ENCODE measurements around the gene SP140. TPM values are rescaled to one million over a fixed set of nuclear protein-coding genes. Genes with fewer than 3 reads are reported as not detected.

Gene SP140
- total and polyA plus RNA-seq, 9 of the 15 experiments (the other 6 are each of a cell fraction or from before 2014, with no cell fraction given), result 0.04 to 1.1 (median 0.57) TPM; not detected in 1

GRCh38 chr2:230312638-230313037 is 87.1 kb downstream of the SP140 start (continued):
- TF ChIP-seq MLX (CRISPR knock-in tag; conservative IDR thresholded peaks at IDR 0.05), result no peak
- no peak for TF ChIP-seq ZNF146 (CRISPR knock-in tag; IDR thresholded peaks at IDR 0.05; ENCODE audit: unreplicated experiment)
- TF ChIP-seq ZNF282 (CRISPR knock-in tag; IDR thresholded peaks at IDR 0.05), result no peak
- TF ChIP-seq PML (IDR thresholded peaks at IDR 0.05; ENCODE audit: low read length), result no peak
- TF ChIP-seq CBX8 (IDR thresholded peaks at IDR 0.05; ENCODE audit: borderline replicate concordance, extremely low read depth, low read depth, low read length, poor library complexity, severe bottlenecking), result no peak
- TF ChIP-seq ZBTB17 (CRISPR knock-in tag; IDR thresholded peaks at IDR 0.05), result no peak
- no peak for TF ChIP-seq CTCF (IDR thresholded peaks at IDR 0.05 in 2 of 3, conservative IDR thresholded peaks at IDR 0.05 in 1 of 3; ENCODE audit: insufficient read depth in 2 of 3, low read depth in 1 of 3, low read length in 3 of 3)
- no peak for TF ChIP-seq ZFP30 (CRISPR knock-in tag; IDR thresholded peaks at IDR 0.05; ENCODE audit: borderline replicate concordance)

GRCh38 chr2:230317366-230317765 is 91.8 kb downstream of the SP140 start:
- H3K4me2 ChIP-seq (ENCODE audit: insufficient read depth, low read length), result no peak overlapping the region
- H3K27me3 ChIP-seq (ENCODE audit: control insufficient read depth in 2 of 2, insufficient read depth in 2 of 2, low read length in 2 of 2), result no peaks in the 10 kb centered on the region
- no peaks in the 10 kb centered on the region for H3K79me2 ChIP-seq (ENCODE audit: control insufficient read depth, insufficient read depth, low read length)
- POLR2A ChIA-PET, result no interaction called here
- H3K27ac ChIP-seq (ENCODE audit: extremely low read depth, low read depth, low read length), result no peak overlapping the region
- no peak for DNase-seq (ENCODE audit: extremely low read depth in 1 of 4, low spot score in 3 of 4)
- no peaks in the 10 kb centered on the region for H3K36me3 ChIP-seq (ENCODE audit: control insufficient read depth, insufficient read depth, low read length)
- TF ChIP-seq RCOR1 (IDR thresholded peaks at IDR 0.05; ENCODE audit: borderline replicate concordance in 1 of 2, low read depth in 2 of 2, low read length in 2 of 2) (no peak), ZNF740 (CRISPR knock-in tag; IDR thresholded peaks at IDR 0.05) (no peak), ZNF740 (tag; IDR thresholded peaks at IDR 0.05) (no peak), KLF13 (tag; IDR thresholded peaks at IDR 0.05; ENCODE audit: borderline replicate concordance, low read depth) (no peak), SMARCC2 (IDR thresholded peaks at IDR 0.05; ENCODE audit: low read depth) (no peak), PBX2 (CRISPR knock-in tag; IDR thresholded peaks at IDR 0.05; ENCODE audit: low read depth) (no peak), PBX2 (tag; conservative IDR thresholded peaks at IDR 0.05; ENCODE audit: low read depth) (no peak)
- ATAC-seq, result no peak
- intact Hi-C loops (cut with micrococcal nuclease) (no loop called here), in situ Hi-C loops (cut with MboI) (no loop called here)
- H3K4me3 ChIP-seq, result no peak overlapping the region
- no peak overlapping the region for H3K9ac ChIP-seq (ENCODE audit: insufficient read depth in 1 of 2, low read depth in 2 of 2, low read length in 2 of 2)
- H4K20me1 ChIP-seq (replicated peaks; ENCODE audit: control insufficient read depth, insufficient read depth, low read length), result no peaks in the 10 kb centered on the region
- no peak for FAIRE-seq
- H2AFZ ChIP-seq (ENCODE audit: low read depth, low read length), result no peak overlapping the region
- no peaks in the 10 kb centered on the region for H3K4me1 ChIP-seq (replicated peaks in 1 of 2; ENCODE audit: control insufficient read depth in 2 of 2, insufficient read depth in 2 of 2, low read length in 2 of 2)
- H3K9me3 ChIP-seq (replicated peaks; ENCODE audit: control insufficient read depth, insufficient read depth, low read depth, low read length), result no peaks in the 10 kb centered on the region
- no peaks in the 10 kb centered on the region for H3K9me1 ChIP-seq (ENCODE audit: control insufficient read depth, insufficient read depth, low read length)
- 4% methylated on average over 3 of the region's 3 CpGs for WGBS (ENCODE audit: insufficient coverage, low coverage, missing lambda C conversion rate)
- CTCF ChIA-PET (ENCODE audit: low intra/inter-chr PET ratio), result no interaction called here
- no TSS peak for BruUV-seq (replicated peaks)
